HG03103 (cell line): ENCODE measurements around the gene EXOC3L1.

Experiments used
- ATAC-seq: cut with Tn5 transposase; IDR thresholded peaks from one replicate; pipeline ENCODE4 v1.9.1; 2021; ENCODE audit warnings: low read depth; ENCODE audit not compliant: unreplicated experiment

EXOC3L1 gene

GRCh38 chr16:67166598-67167168 is 23.3 kb downstream of the EXOC3L1 start:
- ATAC-seq, result no peak

DNA sequence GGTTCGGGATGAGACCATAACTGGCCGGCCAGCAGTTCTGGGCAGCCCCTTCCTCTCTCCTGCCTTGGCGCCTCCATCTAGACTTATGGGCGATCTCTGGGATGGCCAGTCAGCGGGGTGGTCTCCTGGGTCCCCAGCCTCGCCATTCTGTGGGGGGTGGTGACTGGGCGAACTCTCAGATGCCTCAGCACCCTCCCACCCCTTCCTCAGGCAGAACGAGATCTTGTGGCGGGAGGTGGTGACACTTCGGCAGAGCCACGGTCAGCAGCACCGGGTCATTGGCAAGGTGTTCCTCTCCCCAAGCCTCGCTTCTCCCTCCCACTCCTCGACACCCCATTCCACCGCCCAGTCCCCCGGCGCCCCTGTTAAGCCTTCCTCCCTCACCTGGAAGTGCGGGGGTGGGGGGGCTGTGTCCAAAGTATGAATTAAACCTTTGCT is 23.8 kb downstream of the EXOC3L1 start:
- ATAC-seq, result no peak

GRCh38 chr16:67165121-67166078 is 24.5 kb downstream of the EXOC3L1 start:
- ATAC-seq, result no peak

DNA sequence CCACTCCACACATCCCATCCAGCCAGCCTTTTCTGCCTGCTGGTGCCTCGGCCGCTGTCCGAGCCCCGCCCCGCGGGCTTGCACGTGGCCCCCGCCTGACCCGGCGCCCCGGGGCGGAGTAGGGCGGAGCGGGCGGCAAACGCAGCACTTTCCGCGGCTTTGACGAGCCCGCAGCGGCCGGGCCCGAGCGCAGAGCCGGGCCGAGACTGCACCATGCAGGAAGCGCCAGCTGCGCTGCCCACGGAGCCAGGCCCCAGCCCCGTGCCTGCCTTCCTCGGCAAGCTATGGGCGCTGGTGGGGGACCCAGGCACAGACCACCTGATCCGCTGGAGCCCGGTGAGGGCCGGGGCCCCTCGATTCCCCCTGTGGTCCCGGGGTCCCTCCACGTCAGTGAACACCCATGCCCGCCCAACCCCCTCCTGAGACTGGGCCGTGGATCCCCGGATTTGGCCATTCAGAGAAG is 25.3 kb downstream of the EXOC3L1 start, which contains the start of gene HSF4:
HSF4 (plus strand) TSS at position 147 of the 463 bp plus-strand sequence; CDS start at position 214, 67 bp downstream.
- ATAC-seq, result no peak

GRCh38 chr16:67163999-67164558 is 25.9 kb downstream of the EXOC3L1 start:
- no peak for ATAC-seq

- ATAC-seq, result no peak
Observed at GRCh38 chr16:67163164-67163998, 26.6 kb downstream of the EXOC3L1 start.

GRCh38 chr16:67162506-67163163 is 27.3 kb downstream of the EXOC3L1 start:
- no peak for ATAC-seq

DNA sequence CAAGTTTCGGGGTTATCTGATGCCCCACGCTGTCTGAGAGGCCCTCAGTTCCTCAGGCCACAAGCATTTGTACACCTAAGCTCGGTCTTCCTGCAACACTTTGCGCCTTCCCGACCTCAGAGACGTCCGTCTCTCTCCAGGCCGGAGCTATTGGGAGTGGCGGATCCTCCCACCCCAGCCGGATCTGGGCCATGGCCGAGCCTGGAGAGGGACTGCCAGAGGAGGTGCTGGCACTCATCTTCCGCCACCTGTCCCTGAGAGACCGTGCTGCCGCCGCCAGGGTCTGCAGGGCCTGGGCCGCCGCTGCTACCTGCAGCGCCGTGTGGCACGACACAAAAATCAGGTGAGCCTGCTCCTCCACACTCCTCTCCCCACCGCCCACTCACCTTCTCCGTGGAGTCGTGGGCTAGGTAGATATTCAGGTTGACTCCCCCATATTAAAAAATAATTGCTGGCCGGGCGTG is 28.3 kb downstream of the EXOC3L1 start:
- no peak for ATAC-seq

DNA sequence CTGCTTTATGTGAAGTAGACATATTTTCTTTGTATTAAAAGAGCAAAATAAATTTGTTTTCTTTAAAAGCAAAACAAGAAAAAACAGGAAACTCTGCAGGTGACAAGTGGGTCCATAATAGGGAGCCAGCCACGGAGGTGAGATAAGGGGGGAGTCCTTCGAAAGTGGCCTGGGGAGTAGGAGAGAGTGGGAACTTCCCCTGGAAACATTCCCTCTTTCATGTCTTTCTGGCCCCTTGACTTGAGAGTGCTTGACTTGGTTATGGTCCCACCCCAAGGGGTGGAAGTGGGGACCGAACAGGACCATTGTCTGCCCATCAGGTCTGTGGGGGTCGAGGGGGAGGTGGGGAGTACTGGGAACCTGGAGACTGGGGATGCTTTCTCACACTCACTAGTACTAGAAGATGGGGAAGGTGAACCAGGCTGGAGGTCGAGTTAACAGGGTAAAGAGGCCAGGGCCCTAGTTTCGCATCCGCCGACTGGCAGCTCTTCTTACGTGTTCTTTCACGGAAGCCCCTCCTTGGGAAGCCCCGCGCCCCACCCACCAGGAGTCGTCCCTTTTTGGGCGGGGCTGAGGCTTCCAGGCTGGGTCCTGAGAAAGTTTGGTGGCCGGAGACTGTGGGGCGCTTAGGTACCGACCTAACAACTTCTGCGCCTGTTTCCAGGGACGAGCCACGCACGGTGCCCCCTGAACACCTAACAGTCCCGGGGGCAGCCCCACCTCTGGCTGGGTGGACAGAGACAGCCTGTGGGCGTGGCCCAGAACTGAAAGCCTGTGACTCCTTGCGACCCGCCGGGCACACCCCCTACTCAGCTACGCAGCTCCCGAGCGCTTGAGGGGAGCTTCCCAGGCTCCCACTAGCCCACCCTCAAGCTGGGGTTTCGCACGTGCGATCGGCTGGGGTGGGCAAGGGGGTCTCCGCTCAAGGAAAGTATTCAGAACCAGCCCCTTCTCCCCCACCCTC is 31.0 kb downstream of the EXOC3L1 start:
- peak; percentile 31 for ATAC-seq

DNA sequence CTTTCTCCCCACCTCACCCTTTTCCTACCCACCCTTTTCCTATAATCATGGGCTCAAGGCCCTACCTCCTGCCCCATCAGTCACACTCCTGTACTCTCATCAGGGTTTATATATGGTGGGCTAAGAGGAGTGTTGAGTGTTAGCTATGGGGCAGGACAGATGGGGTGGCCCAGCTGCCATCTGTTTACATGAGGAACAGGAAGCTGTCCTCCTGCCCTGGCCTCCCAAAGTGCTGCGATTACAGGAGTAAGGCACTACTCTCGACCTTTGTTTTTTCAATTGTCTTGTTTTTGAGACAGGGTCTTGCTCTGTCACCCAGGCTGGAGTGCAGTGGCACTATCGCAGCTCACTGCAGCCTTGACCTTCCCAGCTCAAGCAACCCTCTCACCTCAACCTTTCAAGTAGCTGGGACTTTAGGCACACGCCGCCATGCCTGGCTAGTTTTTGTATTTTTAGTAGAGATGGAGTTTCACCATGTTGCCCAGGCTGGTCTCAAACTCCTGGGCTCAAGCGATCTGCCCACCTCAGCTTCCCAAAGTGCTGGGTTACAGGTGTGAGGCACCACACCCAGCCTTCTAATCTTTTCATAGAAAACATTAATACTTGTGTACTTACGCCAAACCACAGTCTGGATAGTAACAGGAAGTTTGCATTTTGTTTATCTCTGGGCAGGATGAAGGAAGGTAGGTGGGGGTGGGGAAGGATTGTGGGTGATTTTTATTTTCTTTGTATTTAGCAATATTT is 31.9 kb downstream of the EXOC3L1 start:
- no peak for ATAC-seq

GRCh38 chr16:67157106-67157748 is 32.7 kb downstream of the EXOC3L1 start:
- ATAC-seq, result no peak

- ATAC-seq, result no peak
Observed at GRCh38 chr16:67156143-67156844, 33.6 kb downstream of the EXOC3L1 start.

- no peak for ATAC-seq
Observed at GRCh38 chr16:67155295-67156142, 34.4 kb downstream of the EXOC3L1 start.

GRCh38 chr16:67154578-67155294 is 35.2 kb downstream of the EXOC3L1 start:
- ATAC-seq, result no peak

- ATAC-seq, result no peak
Observed at GRCh38 chr16:67151431-67152097, 38.4 kb downstream of the EXOC3L1 start.
